GM21619 (cell line): ENCODE results near the gene MRM2.

Source experiments
- ATAC-seq: cut with Tn5 transposase; IDR thresholded peaks from one replicate; pipeline ENCODE4 v1.9.1; 2021; ENCODE audit not compliant: unreplicated experiment

Gene MRM2

GRCh38 chr7:2209146-2209960 is 32.7 kb downstream of the MRM2 start:
- peak; percentile 46 for ATAC-seq

GRCh38 chr7:2208712-2209111 is 33.3 kb downstream of the MRM2 start:
- no peak for ATAC-seq

GRCh38 chr7:2205036-2205780 is 36.8 kb downstream of the MRM2 start:
- ATAC-seq: no peak

- ATAC-seq: no peak
These were observed 37.6 kb downstream of the MRM2 start for GRCh38 chr7:2204446-2204845.

GRCh38 chr7:2203766-2204300 is 38.2 kb downstream of the MRM2 start:
- ATAC-seq: no peak

- no peak for ATAC-seq
These were observed 38.9 kb downstream of the MRM2 start for GRCh38 chr7:2202901-2203765.

GRCh38 chr7:2202361-2202761 is 39.6 kb downstream of the MRM2 start:
- no peak for ATAC-seq

GRCh38 chr7:2201686-2202360 is 40.2 kb downstream of the MRM2 start:
- ATAC-seq: no peak

- no peak for ATAC-seq
These were observed 40.9 kb downstream of the MRM2 start for GRCh38 chr7:2201128-2201527.

GRCh38 chr7:2200584-2200980 is 41.4 kb downstream of the MRM2 start:
- ATAC-seq: no peak

- ATAC-seq: no peak
These were observed 41.9 kb downstream of the MRM2 start for GRCh38 chr7:2199956-2200583.

GRCh38 chr7:2199528-2199927 is 42.5 kb downstream of the MRM2 start:
- ATAC-seq: no peak

GRCh38 chr7:2198760-2199159 is 43.2 kb downstream of the MRM2 start:
- ATAC-seq: no peak

GRCh38 chr7:2198206-2198605 is 43.8 kb downstream of the MRM2 start:
- no peak for ATAC-seq

GRCh38 chr7:2197436-2198155 is 44.4 kb downstream of the MRM2 start:
- no peak for ATAC-seq

GRCh38 chr7:2196381-2197378 is 45.3 kb downstream of the MRM2 start:
- ATAC-seq: no peak

- ATAC-seq: no peak
These were observed 46.4 kb downstream of the MRM2 start for GRCh38 chr7:2195400-2196246.
